Thymus (tissue), 14 donors: ENCODE data around the gene MACC1. TPM values are rescaled to one million over a fixed set of nuclear protein-coding genes. Genes with fewer than 3 reads are reported as not detected.
A peak's percentile ranks its signal among the peaks of the same experiment; 100 is the strongest.

Experiments
- DNase-seq, 9 donors: peaks; one replicate each; pipeline ENCODE4 v3.0.0-alpha.2; 2013; ENCODE audit warnings: low spot score in 9 of 9, low read depth in 6 of 9, missing footprints in 1 of 9
- H3K27ac ChIP-seq, 2 donors: one replicate each; pipeline ENCODE4 v1.5.1; 2013; ENCODE audit warnings: control low read depth in 1 of 2, low read depth in 1 of 2, low read length in 1 of 2, mild to moderate bottlenecking in 1 of 2, moderate library complexity in 1 of 2
- H3K27me3 ChIP-seq, 2 donors: one replicate each; pipeline ENCODE4 v1.5.1; 2013; ENCODE audit warnings: low read length in 1 of 2; ENCODE audit not compliant: control insufficient read depth in 2 of 2, insufficient read depth in 1 of 2
- H3K36me3 ChIP-seq, 2 donors: one replicate each; pipeline ENCODE4 v1.5.1; 2013; ENCODE audit warnings: low read length in 1 of 2, mild to moderate bottlenecking in 1 of 2, moderate library complexity in 1 of 2; ENCODE audit not compliant: control insufficient read depth in 2 of 2, insufficient read depth in 2 of 2
- H3K4me1 ChIP-seq, 2 donors: one replicate each; pipeline ENCODE4 v1.5.1; 2013; ENCODE audit warnings: low read length in 2 of 2; ENCODE audit not compliant: control insufficient read depth in 2 of 2, insufficient read depth in 2 of 2
- H3K4me3 ChIP-seq, 2 donors: one replicate each; pipeline ENCODE4 v1.5.1; 2013; ENCODE audit warnings: low read length in 2 of 2, control low read depth in 1 of 2, mild to moderate bottlenecking in 1 of 2
- H3K9me3 ChIP-seq, 2 donors: one replicate each; pipeline ENCODE4 v1.5.1; 2013; ENCODE audit warnings: low read length in 1 of 2, mild to moderate bottlenecking in 1 of 2; ENCODE audit not compliant: control insufficient read depth in 2 of 2, insufficient read depth in 1 of 2
- WGBS: extraction: QIAGEN DNeasy Blood & Tissue Kit; methylation state at CpG from one replicate; pipeline ENCODE4 v1.1.7; 2013; 5-methylcytosine and 5-hydroxymethylcytosine counted together
- long read RNA-seq, 10 donors: transcript quantifications; one replicate each; lab custom pipeline, GENCODE V29; 2026
- polyA plus RNA-seq: library from polyadenylated mRNA; stranded (reverse); fragments of 200-250 nt; gene quantifications from one replicate; pipeline ENCODE4 v1.2.3, GENCODE V29; 2013
- total RNA-seq: library from RNA; stranded (reverse); fragments of 120-200 nt; gene quantifications from one replicate; pipeline ENCODE4 v1.2.4, GENCODE V29; 2013
- donor health status: healthy.

The MACC1 gene, protein sequence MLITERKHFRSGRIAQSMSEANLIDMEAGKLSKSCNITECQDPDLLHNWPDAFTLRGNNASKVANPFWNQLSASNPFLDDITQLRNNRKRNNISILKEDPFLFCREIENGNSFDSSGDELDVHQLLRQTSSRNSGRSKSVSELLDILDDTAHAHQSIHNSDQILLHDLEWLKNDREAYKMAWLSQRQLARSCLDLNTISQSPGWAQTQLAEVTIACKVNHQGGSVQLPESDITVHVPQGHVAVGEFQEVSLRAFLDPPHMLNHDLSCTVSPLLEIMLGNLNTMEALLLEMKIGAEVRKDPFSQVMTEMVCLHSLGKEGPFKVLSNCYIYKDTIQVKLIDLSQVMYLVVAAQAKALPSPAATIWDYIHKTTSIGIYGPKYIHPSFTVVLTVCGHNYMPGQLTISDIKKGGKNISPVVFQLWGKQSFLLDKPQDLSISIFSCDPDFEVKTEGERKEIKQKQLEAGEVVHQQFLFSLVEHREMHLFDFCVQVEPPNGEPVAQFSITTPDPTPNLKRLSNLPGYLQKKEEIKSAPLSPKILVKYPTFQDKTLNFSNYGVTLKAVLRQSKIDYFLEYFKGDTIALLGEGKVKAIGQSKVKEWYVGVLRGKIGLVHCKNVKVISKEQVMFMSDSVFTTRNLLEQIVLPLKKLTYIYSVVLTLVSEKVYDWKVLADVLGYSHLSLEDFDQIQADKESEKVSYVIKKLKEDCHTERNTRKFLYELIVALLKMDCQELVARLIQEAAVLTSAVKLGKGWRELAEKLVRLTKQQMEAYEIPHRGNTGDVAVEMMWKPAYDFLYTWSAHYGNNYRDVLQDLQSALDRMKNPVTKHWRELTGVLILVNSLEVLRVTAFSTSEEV
- total RNA-seq (2.2 TPM), polyA plus RNA-seq (0.84 TPM)
- long read RNA-seq, donor 1: 0 reads
- long read RNA-seq, donor 2: 0 reads
- long read RNA-seq, donor 3: 0 reads
- long read RNA-seq, donor 4: 0 reads
- long read RNA-seq, donor 5: 0 reads
- long read RNA-seq, donor 6: 0 reads
- long read RNA-seq, donor 7: 0 reads
- long read RNA-seq, donor 8: 0 reads
- long read RNA-seq, donor 9: 0 reads
- long read RNA-seq, donor 10: 0 reads

DNA sequence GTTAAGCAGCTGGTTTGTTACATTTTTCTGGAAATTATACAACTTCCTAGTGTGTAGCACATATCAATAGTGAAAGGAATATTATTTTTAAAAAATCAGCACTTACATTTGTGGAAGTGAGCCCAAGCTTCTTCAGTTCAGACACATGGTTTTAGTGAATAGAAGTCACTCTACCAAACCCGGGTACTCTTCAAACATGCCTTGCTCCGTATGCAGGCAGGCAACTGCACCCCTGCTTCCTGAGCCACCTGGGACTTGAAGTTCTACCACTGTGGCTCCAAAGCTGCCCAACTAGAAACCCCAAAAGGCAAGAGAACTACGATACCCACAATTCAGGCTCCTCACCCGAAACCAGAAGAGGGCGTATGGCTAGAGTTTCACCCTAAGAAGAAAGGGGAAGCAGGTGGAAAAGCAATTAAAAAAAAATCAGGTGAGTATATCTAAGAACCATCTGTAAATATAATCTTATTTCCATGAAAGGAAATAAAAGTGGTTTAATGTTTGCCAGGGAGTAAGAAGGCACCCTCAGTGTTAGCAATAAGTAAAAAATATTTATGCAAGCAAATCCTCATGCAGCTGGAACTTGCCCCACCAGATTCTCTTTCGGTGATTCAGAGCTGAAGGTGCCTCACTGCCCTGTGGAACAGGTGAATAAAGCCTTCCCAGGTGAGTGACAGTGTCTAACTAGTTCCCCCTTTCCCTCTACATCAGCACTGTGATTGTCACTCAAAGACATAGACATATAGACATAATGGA is at the start of gene MACC1:
MACC1 (minus strand) TSS at position 192 of the 756 bp plus-strand sequence. CDS start 55,522 bp downstream, outside the sequence.
- H3K27me3 ChIP-seq: no peaks in the 10 kb centered on the region
- peak within 1 kb of the TSS in 1 of 2 donors; percentile 21 for H3K4me3 ChIP-seq
- no peaks in the 10 kb centered on the region for H3K36me3 ChIP-seq
- peaks cover 2 to 19% of the 10 kb centered on the region in 2 donors for H3K4me1 ChIP-seq
- peak; percentile 57 to 93 (median 73) for DNase-seq
- peak within 1 kb of the TSS; percentile 19 to 46 for H3K27ac ChIP-seq
- no peaks in the 10 kb centered on the region for H3K9me3 ChIP-seq
- WGBS: 11% methylated on average over 6 of the region's 6 CpGs

DNA sequence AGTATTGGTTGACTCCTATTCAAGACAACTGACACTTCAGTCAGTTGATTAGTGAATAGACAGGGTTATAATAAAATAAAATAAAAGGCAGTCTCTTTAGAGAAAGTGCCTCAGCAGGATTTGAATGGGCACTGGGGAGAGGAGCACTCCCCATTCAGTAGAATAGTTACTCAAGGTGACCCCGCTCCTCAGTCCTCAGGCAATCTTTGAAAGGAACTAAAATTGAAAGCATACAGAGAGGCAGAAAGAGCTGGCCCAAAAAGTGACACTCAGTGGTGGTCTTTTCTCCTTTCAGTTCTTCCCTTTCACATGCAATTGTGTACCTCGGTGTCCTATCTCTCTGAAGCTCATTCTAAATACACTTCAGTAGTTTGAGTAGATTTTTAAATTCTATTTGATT is 47.4 kb upstream of the MACC1 start:
- H3K4me3 ChIP-seq: no peak overlapping the region
- H3K27me3 ChIP-seq: no peaks in the 10 kb centered on the region
- no peak for DNase-seq
- H3K36me3 ChIP-seq: no peaks in the 10 kb centered on the region
- no peaks in the 10 kb centered on the region for H3K9me3 ChIP-seq
- H3K27ac ChIP-seq: no peak overlapping the region
- 96% methylated on average over 2 of the region's 2 CpGs for WGBS
- no peaks in the 10 kb centered on the region for H3K4me1 ChIP-seq

DNA sequence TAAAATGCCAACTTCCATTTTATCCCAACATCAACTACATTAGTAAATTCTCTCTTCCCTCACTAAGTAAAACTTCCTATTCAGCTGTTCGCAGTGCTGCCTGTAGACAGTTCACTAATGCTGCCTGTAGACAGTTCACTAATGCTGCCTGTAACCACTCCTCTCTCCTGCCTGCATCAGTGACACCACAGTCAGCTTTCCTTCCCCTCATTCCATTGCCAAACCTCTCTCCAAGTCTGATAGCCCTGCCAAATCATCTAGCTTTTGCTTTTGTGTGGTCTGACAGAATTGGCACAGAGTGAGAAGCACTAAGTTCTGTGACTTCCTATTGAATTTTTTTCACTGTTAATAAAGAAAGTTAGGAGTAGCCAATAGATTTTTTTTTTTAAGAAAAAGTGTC is 43.0 kb upstream of the MACC1 start:
- no peaks in the 10 kb centered on the region for H3K36me3 ChIP-seq
- H3K27ac ChIP-seq: no peak overlapping the region
- no peaks in the 10 kb centered on the region for H3K9me3 ChIP-seq
- 73% methylated on average over 1 of the region's 1 CpG for WGBS
- DNase-seq: no peak
- H3K27me3 ChIP-seq: no peaks in the 10 kb centered on the region
- no peaks in the 10 kb centered on the region for H3K4me1 ChIP-seq
- H3K4me3 ChIP-seq: no peak overlapping the region

DNA sequence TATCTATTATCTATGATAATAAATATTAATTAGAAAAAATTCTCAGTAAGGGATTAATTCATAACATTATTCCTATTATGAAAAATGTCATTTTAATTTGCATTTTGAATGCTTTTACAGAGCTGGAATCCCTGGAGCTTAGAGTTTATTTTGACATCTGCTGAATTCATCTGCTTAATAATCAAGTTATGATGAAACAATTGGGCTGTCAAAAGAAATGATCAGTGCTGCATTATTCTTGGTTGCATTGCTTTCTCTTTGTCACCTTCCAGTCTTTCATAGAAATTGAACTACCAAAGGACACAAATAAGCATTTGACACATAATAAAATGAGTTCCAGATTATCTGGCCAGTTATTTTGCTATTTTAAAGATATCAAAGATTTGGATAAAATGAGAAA is 40.0 kb upstream of the MACC1 start:
- Histone ChIP-seq H3K4me1 (no peaks in the 10 kb centered on the region), H3K27ac (no peak overlapping the region), H3K4me3 (no peak overlapping the region), H3K36me3 (no peaks in the 10 kb centered on the region), H3K27me3 (no peaks in the 10 kb centered on the region), H3K9me3 (no peaks in the 10 kb centered on the region)
- no peak for DNase-seq

DNA sequence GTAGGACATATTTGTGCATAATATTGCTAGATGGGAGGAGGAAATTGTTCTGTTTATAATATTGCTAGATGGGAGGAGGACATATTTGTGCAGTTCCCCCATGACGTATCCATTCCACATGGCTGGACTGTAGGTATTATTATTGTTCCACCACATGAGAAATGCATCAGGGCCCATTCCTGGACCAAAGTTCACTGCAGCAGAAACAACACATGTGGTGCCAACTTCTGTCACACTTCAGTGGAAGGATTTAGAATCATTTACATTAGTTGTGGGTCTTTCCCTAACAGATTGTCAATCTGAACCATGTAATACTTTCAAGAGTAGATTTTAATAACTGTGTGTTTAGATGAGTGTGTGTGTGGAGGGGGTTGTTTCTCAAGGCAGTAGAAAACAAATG is 32.7 kb upstream of the MACC1 start:
- 95% methylated on average over 1 of the region's 1 CpG for WGBS
- H3K4me1 ChIP-seq: no peaks in the 10 kb centered on the region
- H3K36me3 ChIP-seq: no peaks in the 10 kb centered on the region
- H3K9me3 ChIP-seq: no peaks in the 10 kb centered on the region
- peak in 1 of 9 donors; percentile 20 for DNase-seq
- no peak overlapping the region for H3K27ac ChIP-seq
- no peaks in the 10 kb centered on the region for H3K27me3 ChIP-seq
- no peak overlapping the region for H3K4me3 ChIP-seq

DNA sequence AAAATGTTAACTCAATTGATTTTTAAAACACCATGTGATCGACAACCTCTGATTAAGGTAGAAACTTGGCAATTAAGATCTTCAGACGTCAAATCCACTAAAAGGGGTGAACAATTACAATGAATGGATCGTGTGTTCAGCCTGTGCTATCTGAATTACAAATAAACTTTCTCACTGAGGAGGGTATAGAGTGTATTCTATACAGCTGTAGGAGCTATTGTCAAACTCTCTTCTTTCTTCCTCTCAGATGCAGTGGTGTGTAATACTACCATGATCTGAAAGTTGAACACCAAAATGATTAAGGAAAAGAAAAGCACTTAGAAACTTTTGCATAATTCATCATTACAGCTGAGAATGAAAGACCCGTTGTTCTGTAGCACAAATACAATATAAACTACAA is 32.2 kb upstream of the MACC1 start:
- H3K4me3 ChIP-seq: no peak overlapping the region
- H3K27ac ChIP-seq: no peak overlapping the region
- H3K27me3 ChIP-seq: no peaks in the 10 kb centered on the region
- no peak for DNase-seq
- no peaks in the 10 kb centered on the region for H3K36me3 ChIP-seq
- 95% methylated on average over 4 of the region's 4 CpGs for WGBS
- no peaks in the 10 kb centered on the region for H3K9me3 ChIP-seq
- H3K4me1 ChIP-seq: no peaks in the 10 kb centered on the region

DNA sequence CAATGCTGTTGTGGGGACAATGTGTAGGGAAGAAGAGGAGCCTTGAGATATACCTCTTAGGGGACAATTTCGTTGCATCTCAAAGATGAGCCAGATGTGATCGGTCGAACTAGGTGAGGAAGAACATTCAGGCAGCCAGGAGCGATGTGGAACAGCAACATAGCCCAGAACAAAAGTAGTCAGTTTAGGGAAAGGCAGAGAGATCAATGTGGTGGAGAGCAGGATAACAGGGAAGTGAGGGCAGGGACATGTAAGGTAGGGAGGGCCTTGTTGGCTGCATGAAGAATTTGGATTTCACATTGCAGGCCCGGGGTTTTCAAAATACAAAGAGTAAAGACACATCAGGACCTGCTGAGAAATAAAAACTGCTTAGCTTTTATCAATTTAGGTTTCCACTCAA is 29.1 kb upstream of the MACC1 start:
- Histone ChIP-seq H3K36me3 (no peaks in the 10 kb centered on the region), H3K9me3 (no peaks in the 10 kb centered on the region), H3K4me1 (no peaks in the 10 kb centered on the region), H3K27me3 (no peaks in the 10 kb centered on the region), H3K27ac (no peak overlapping the region), H3K4me3 (no peak overlapping the region)
- WGBS: 96% methylated on average over 5 of the region's 5 CpGs
- no peak for DNase-seq

DNA sequence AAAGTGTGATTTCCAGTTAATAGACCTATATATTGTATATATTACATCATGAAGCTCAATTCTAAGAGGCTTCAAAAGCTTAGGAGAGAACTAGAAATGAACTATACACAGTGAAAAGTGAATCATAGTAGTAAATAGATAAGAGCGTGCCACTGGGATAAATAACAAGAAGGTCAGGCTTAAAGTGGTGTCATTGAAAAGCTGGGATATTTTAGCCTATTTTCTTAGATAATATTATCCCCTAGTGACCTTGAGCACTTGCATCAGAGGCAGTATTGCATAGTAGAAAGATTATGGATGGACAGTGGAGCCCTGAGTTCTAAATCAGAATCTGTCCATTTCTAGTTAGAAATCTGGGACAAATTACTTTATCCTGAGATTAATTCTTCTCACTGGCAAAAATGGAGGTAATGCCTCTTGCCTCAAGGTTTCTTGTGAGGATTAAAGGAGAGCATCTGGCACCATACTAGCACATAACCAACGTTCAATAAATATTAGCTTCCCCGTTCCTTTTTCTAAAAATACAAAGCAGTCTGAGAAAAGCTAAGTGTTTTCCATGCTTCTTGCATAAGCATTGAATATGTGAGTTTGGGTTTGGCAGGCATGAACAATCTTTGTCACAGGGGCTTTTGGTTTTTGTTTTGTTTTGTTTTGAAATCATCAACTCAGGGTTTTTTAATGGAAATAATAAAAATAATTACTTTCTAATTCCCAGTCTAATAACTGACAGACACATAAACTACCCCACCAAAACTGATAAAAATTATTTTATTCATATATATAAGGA is 27.3 kb upstream of the MACC1 start:
- Histone ChIP-seq H3K36me3 (no peaks in the 10 kb centered on the region), H3K27ac (no peak overlapping the region)
- 86% methylated on average over 3 of the region's 3 CpGs for WGBS

More for the DNA sequence above, 27.3 kb upstream of the MACC1 start:
- no peak for DNase-seq
- Histone ChIP-seq H3K9me3 (no peaks in the 10 kb centered on the region), H3K27me3 (no peaks in the 10 kb centered on the region), H3K4me3 (no peak overlapping the region), H3K4me1 (no peaks in the 10 kb centered on the region)
